Measurements from ENCODE around the gene TPSB2. TPM values are rescaled to one million over a fixed set of nuclear protein-coding genes. Genes with fewer than 3 reads are reported as not detected.
"Not testable (repeated sequence)": the region's sequence is repeated elsewhere in the genome, so short reads cannot be mapped to it uniquely, and the experiment has no call there.

The TPSB2 gene
- total RNA-seq, 1 donor from 2014 or later: not detected

GRCh38 chr16:1271380-1271723 lies 41.4 kb upstream of the TPSB2 start:
- Mint-ChIP-seq H3K36me3 (ENCODE audit: low read depth, unreplicated experiment) (peaks cover 8% of the 10 kb centered on the region), H3K9me3 (ENCODE audit: unreplicated experiment) (no peaks in the 10 kb centered on the region), H3K4me3 (ENCODE audit: unreplicated experiment) (no peak overlapping the region), H3K27me3 (ENCODE audit: unreplicated experiment) (peaks cover 8% of the 10 kb centered on the region), H3K27ac (ENCODE audit: unreplicated experiment) (no peak overlapping the region), H3K4me1 (ENCODE audit: unreplicated experiment) (no peaks in the 10 kb centered on the region)
- TF ChIP-seq, protein P1, sequence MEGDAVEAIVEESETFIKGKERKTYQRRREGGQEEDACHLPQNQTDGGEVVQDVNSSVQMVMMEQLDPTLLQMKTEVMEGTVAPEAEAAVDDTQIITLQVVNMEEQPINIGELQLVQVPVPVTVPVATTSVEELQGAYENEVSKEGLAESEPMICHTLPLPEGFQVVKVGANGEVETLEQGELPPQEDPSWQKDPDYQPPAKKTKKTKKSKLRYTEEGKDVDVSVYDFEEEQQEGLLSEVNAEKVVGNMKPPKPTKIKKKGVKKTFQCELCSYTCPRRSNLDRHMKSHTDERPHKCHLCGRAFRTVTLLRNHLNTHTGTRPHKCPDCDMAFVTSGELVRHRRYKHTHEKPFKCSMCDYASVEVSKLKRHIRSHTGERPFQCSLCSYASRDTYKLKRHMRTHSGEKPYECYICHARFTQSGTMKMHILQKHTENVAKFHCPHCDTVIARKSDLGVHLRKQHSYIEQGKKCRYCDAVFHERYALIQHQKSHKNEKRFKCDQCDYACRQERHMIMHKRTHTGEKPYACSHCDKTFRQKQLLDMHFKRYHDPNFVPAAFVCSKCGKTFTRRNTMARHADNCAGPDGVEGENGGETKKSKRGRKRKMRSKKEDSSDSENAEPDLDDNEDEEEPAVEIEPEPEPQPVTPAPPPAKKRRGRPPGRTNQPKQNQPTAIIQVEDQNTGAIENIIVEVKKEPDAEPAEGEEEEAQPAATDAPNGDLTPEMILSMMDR (IDR thresholded peaks at IDR 0.05; ENCODE audit: unreplicated experiment): no peak
- no peak for DNase-seq (ENCODE audit: low spot score)

DNA sequence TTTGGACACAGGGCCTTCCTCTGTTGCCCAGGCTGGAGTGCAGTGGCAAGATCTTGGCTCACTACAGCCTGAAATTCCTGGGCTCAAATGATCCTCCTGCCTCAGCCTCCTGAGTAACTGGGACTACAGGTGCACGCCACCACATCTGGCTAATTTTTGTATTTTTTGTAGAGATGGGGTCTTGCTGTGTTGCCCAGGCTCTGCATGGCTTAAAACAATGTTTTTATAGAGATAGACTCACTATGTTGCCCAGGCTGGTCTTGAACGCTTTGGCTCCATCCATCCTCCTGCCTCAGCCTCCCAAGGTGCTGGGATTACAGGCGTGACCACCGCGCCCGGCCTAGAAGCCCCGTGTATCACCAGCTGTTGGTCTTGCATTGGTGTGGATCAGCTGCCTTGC lies 39.4 kb upstream of the TPSB2 start:
- not testable (repeated sequence) for H3K4me1 Mint-ChIP-seq (ENCODE audit: unreplicated experiment); DNase-seq (ENCODE audit: low spot score); H3K4me3 Mint-ChIP-seq (ENCODE audit: unreplicated experiment); H3K36me3 Mint-ChIP-seq (ENCODE audit: low read depth, unreplicated experiment); H3K9me3 Mint-ChIP-seq (ENCODE audit: unreplicated experiment); H3K27ac Mint-ChIP-seq (ENCODE audit: unreplicated experiment)
- peaks cover 10% of the 10 kb centered on the region for H3K27me3 Mint-ChIP-seq (ENCODE audit: unreplicated experiment)

DNA sequence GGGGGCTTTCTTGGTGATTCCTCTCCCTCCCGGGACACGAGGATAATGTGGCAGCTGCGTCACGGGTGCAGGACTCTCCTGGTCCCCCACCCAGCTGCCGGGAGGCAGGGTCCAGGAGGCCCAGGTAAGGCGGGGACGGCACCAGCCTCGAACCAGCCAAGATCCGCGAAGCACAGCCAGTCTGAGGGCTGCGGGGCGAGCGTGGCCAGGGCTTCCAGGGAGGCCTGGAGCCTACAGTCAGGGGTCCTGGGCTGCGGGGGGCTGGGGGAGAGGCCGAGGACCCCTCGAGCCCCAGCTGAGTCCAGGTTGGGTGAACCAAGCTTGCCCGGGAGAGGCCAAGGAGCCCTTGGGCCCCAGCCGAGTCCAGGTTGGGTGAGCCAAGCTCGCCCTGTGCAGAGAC lies 35.8 kb upstream of the TPSB2 start:
- Mint-ChIP-seq H3K27ac (ENCODE audit: unreplicated experiment) (no peak overlapping the region), H3K36me3 (ENCODE audit: low read depth, unreplicated experiment) (peaks cover 4% of the 10 kb centered on the region), H3K27me3 (ENCODE audit: unreplicated experiment) (peaks cover 9% of the 10 kb centered on the region)

GRCh38 chr16:1265090-1265630 lies 35.2 kb upstream of the TPSB2 start:
- Mint-ChIP-seq H3K27ac (ENCODE audit: unreplicated experiment) (no peak overlapping the region), H3K36me3 (ENCODE audit: low read depth, unreplicated experiment) (peaks cover 4% of the 10 kb centered on the region), H3K4me1 (ENCODE audit: unreplicated experiment) (no peaks in the 10 kb centered on the region), H3K27me3 (ENCODE audit: unreplicated experiment) (peaks cover 13% of the 10 kb centered on the region), H3K9me3 (ENCODE audit: unreplicated experiment) (no peaks in the 10 kb centered on the region), H3K4me3 (ENCODE audit: unreplicated experiment) (no peak overlapping the region)
- no peak for DNase-seq (ENCODE audit: low spot score)
- TF ChIP-seq, protein P1 (IDR thresholded peaks at IDR 0.05; ENCODE audit: unreplicated experiment): no peak

More for the DNA sequence above, 35.8 kb upstream of the TPSB2 start:
- no peak for DNase-seq (ENCODE audit: low spot score)
- H3K9me3 Mint-ChIP-seq (ENCODE audit: unreplicated experiment): no peaks in the 10 kb centered on the region
- TF ChIP-seq, protein P1 (IDR thresholded peaks at IDR 0.05; ENCODE audit: unreplicated experiment): no peak
- H3K4me1 Mint-ChIP-seq (ENCODE audit: unreplicated experiment): no peaks in the 10 kb centered on the region
- no peak overlapping the region for H3K4me3 Mint-ChIP-seq (ENCODE audit: unreplicated experiment)

- Mint-ChIP-seq H3K4me1 (ENCODE audit: unreplicated experiment) (no peaks in the 10 kb centered on the region), H3K27ac (ENCODE audit: unreplicated experiment) (peak overlapping the region; percentile 4), H3K9me3 (ENCODE audit: unreplicated experiment) (no peaks in the 10 kb centered on the region), H3K4me3 (ENCODE audit: unreplicated experiment) (peak overlapping the region; percentile 1), H3K36me3 (ENCODE audit: low read depth, unreplicated experiment) (peaks cover 4% of the 10 kb centered on the region), H3K27me3 (ENCODE audit: unreplicated experiment) (peaks cover 13% of the 10 kb centered on the region)
- no peak for DNase-seq (ENCODE audit: low spot score)
- TF ChIP-seq, protein P1 (IDR thresholded peaks at IDR 0.05; ENCODE audit: unreplicated experiment): no peak
Observed at GRCh38 chr16:1264345-1265089, 34.5 kb upstream of the TPSB2 start.

Measured in endothelial cell (in vitro differentiated cells).